Spleen (tissue), 11 donors: ENCODE measurements around the gene NFIL3. TPM values are rescaled to one million over a fixed set of nuclear protein-coding genes. Genes with fewer than 3 reads are reported as not detected.
A peak's percentile ranks its signal among the peaks of the same experiment; 100 is the strongest.

ENCODE experiments used
- DNase-seq: peaks from one replicate; pipeline ENCODE4 v3.0.0-alpha.2; 2020
- H3K27ac ChIP-seq, 8 donors: fragments of 200-600 bp; sonication (generic) in 7 of 8; 1 replicate in 4 of 8; 2 replicates in 4 of 8; pipeline versions ENCODE4 v1.5.0 to v1.8.0; 2016 to 2021; ENCODE audit warnings: inconsistent platforms in 4 of 8, mild to moderate bottlenecking in 4 of 8, moderate library complexity in 1 of 8
- H3K27me3 ChIP-seq, 7 donors: fragments of 200-600 bp; sonication (generic) in 6 of 7; replicated peaks in 1 of 7; 1 replicate in 4 of 7; 2 replicates in 3 of 7; pipeline versions ENCODE4 v1.5.0 to v1.8.0; 2016 to 2021; ENCODE audit warnings: inconsistent platforms in 3 of 7, mild to moderate bottlenecking in 1 of 7
- H3K36me3 ChIP-seq, 6 donors: fragments of 200-600 bp; sonication (generic) in 5 of 6; 1 replicate in 4 of 6; 2 replicates in 2 of 6; pipeline versions ENCODE4 v1.5.0 to v1.8.0; 2016 to 2021; ENCODE audit warnings: inconsistent platforms in 2 of 6
- H3K4me1 ChIP-seq, 6 donors: fragments of 200-600 bp; sonication (generic) in 5 of 6; 1 replicate in 3 of 6; 2 replicates in 3 of 6; pipeline versions ENCODE4 v1.5.0 to v1.8.0; 2016 to 2021; ENCODE audit warnings: inconsistent platforms in 3 of 6
- H3K4me3 ChIP-seq, 8 donors: fragments of 200-600 bp; sonication (generic) in 7 of 8; 1 replicate in 4 of 8; 2 replicates in 4 of 8; pipeline versions ENCODE4 v1.5.0 to v1.8.0; 2016 to 2021; ENCODE audit warnings: inconsistent platforms in 4 of 8, mild to moderate bottlenecking in 4 of 8, moderate library complexity in 2 of 8
- H3K9me3 ChIP-seq, 8 donors: fragments of 200-600 bp; sonication (generic) in 7 of 8; 1 replicate in 4 of 8; 2 replicates in 4 of 8; pipeline versions ENCODE4 v1.5.0 to v1.8.0; 2016 to 2021; ENCODE audit warnings: inconsistent platforms in 4 of 8
- CTCF ChIP-seq, 11 experiments: fragments of 200-600 bp in 7 of 11; fragments of 450-650 bp in 4 of 11; sonication (generic) in 4 of 11; IDR thresholded peaks in 8 of 11; conservative IDR thresholded peaks in 3 of 11; 1 replicate in 7 of 11; 2 replicates in 4 of 11; pipeline versions ENCODE4 v1.4.0 to v1.8.0; 2016 to 2021; ENCODE audit warnings: antibody characterized with exemption in 11 of 11, inconsistent platforms in 4 of 11, mild to moderate bottlenecking in 1 of 11
- POLR2A ChIP-seq, 3 donors: fragments of 450-650 bp; IDR thresholded peaks; one replicate each; pipeline ENCODE4 v1.5.1; 2017; ENCODE audit warnings: antibody characterized with exemption in 3 of 3, mild to moderate bottlenecking in 1 of 3
- POLR2AphosphoS5 ChIP-seq, 3 donors: sonication (generic); formaldehyde crosslinking; IDR thresholded peaks; one replicate each; pipeline ENCODE4 v1.5.1; 2017; ENCODE audit warnings: antibody characterized with exemption in 3 of 3
- WGBS, 5 donors: extraction: QIAGEN DNeasy Blood & Tissue Kit in 3 of 5; methylation state at CpG; one replicate each; pipeline versions ENCODE4 v1.1.5 to v1.1.7; 2013 to 2018; 5-methylcytosine and 5-hydroxymethylcytosine counted together
- intact Hi-C: fragments of 100-400 bp; cut with DNase I; formaldehyde crosslinking; loops from one replicate; pipeline ENCODE4 v1.15.0; 2023; ENCODE audit warnings: low total_unique reads
- polyA plus RNA-seq, 3 donors: library from polyadenylated mRNA; stranded (reverse); fragments of 200-250 nt; gene quantifications; one replicate each; pipeline ENCODE4 v1.2.1, GENCODE V29; 2013
- total RNA-seq, 7 donors: library from RNA; depleted of rRNA in 3 of 7; stranded (reverse); fragments of >200 nt in 3 of 7; fragmentation: NEBNext Ultra II Directional in 4 of 7; extraction: Animal tissue kit (Norgen Biotek cat#: 25700) in 4 of 7; gene quantifications; one replicate each; pipeline versions ENCODE4 v1.1.0 to v1.2.1, GENCODE V29; 2016 to 2021
- donor health status: healthy with polysubstance abuse.
- donor health status: DM: no; HTN: no; CAD: no; lungs with moderate emphysema.
- donor health status: DM: no; HTN: no; CAD: no.
- donor health status: Bipolar disorder and iron deficiency.
- donor health status: healthy.
- donor health status: DM: no; HTN: no; CAD: no.
- donor health status: DM: yes; HTN: yes; CAD: no.

Gene NFIL3
- total and polyA plus RNA-seq, 10 donors = 4.7 to 41.9 (median 17.8) TPM

DNA sequence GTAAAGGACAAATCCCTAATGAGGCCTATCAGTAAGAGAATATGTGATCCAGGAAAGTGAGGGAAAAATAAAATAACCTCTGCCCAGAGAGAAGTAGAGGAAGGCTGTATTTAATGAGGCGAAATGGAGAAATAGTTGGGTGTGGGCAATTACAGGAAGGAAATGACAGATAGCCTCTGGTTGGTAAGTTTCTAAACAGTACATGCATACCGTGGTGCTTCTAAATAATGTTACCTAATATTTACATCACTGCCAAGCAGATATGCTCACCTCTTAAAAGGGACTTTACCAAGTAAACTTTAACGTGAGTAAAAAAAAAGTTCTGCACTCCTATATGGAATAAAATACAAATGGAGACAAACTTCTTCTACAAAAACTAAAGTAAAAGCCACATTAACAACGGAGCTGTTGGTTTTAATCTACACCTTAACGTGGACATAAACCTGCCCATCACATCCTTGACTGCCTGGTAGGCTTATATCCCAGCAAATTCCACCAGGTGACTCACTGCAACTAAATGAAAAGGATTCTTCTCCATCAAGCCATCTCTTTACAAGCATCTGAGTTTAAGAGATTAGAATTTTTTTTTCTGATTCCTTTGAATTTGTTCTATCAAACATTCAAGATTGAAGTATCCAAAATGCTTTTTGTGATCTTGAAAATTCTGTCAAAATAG is 12.4 kb downstream of the NFIL3 start:
- no peak for DNase-seq
- no peaks in the 10 kb centered on the region for H3K27me3 ChIP-seq
- peak overlapping the region in 1 of 8 donors; percentile 46 for H3K4me3 ChIP-seq
- no peaks in the 10 kb centered on the region for H3K9me3 ChIP-seq
- intact Hi-C loops = loop anchor here (10.0 kb wide), 1 partner anchor 46 kb away; the partner anchor contains the start of gene AUH
- H3K27ac ChIP-seq = peak overlapping the region in 7 of 8 donors; percentile 46 to 90 (median 81)
- TF ChIP-seq POLR2AphosphoS5 (IDR thresholded peaks at IDR 0.05) (peak in 1 of 3 donors; percentile 41), CTCF (IDR thresholded peaks at IDR 0.05 in 8 of 11, conservative IDR thresholded peaks at IDR 0.05 in 3 of 11) (no peak)
- WGBS, 5 donors = 30 to 47% (median 37%) methylated on average over 5 of the region's 5 CpGs
- H3K36me3 ChIP-seq = peaks cover 0 to 36% (median 15%) of the 10 kb centered on the region in 6 donors
- peaks cover 7 to 71% (median 20%) of the 10 kb centered on the region in 6 donors for H3K4me1 ChIP-seq

DNA sequence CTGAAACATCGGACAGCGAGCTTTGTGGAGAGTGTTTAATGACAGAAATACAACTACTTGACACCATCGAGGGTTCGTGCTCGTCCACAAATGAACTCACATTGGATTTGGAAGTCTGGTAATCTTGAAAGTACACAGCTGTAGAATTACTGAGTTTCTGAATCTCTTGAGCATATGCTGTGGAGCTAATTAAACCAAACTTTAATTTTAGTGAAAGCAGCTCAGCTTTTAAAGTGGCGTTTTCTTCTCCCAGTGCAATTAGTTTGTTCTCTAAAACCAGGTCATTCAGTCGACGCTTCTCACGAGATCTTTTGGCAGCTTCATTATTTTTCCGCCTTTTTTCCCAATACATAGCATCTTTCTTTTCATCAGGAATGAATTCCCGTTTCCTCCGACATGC is 13.5 kb downstream of the NFIL3 start:
- intact Hi-C loops = loop anchor here (10.0 kb wide), 1 partner anchor 45 kb away; the partner anchor contains the start of gene AUH

GRCh38 chr9:91408475-91408874 is 15.2 kb downstream of the NFIL3 start:
- no peak overlapping the region for H3K4me3 ChIP-seq
- no peak for TF ChIP-seq POLR2AphosphoS5 (IDR thresholded peaks at IDR 0.05)
- TF ChIP-seq CTCF (IDR thresholded peaks at IDR 0.05 in 8 of 11, conservative IDR thresholded peaks at IDR 0.05 in 3 of 11) = no peak
- TF ChIP-seq POLR2A (IDR thresholded peaks at IDR 0.05) = no peak
- no peak for DNase-seq
- H3K9me3 ChIP-seq = no peaks in the 10 kb centered on the region
- peaks cover 7 to 54% (median 13%) of the 10 kb centered on the region in 6 donors for H3K4me1 ChIP-seq
- no peaks in the 10 kb centered on the region for H3K27me3 ChIP-seq
- H3K36me3 ChIP-seq = peaks cover 0 to 36% (median 15%) of the 10 kb centered on the region in 6 donors
- intact Hi-C loops = no loop called here
- WGBS, 5 donors = 92 to 100% (median 98%) methylated on average over 1 of the region's 1 CpG
- H3K27ac ChIP-seq = peak overlapping the region in 3 of 8 donors; percentile 3 to 44 (median 13)

More for the DNA sequence above, 13.5 kb downstream of the NFIL3 start:
- Histone ChIP-seq H3K36me3 (peaks cover 0 to 36% (median 15%) of the 10 kb centered on the region in 6 donors), H3K27ac (peak overlapping the region in 3 of 8 donors; percentile 56 to 90 (median 87)), H3K4me3 (no peak overlapping the region), H3K4me1 (peaks cover 7 to 61% (median 17%) of the 10 kb centered on the region in 6 donors), H3K9me3 (no peaks in the 10 kb centered on the region), H3K27me3 (no peaks in the 10 kb centered on the region)
- WGBS, 5 donors = 95 to 98% (median 97%) methylated on average over 12 of the region's 12 CpGs
- DNase-seq = no peak
- TF ChIP-seq POLR2A (IDR thresholded peaks at IDR 0.05) = no peak
- TF ChIP-seq POLR2AphosphoS5 (IDR thresholded peaks at IDR 0.05) = no peak
- TF ChIP-seq CTCF (IDR thresholded peaks at IDR 0.05 in 8 of 11, conservative IDR thresholded peaks at IDR 0.05 in 3 of 11) = no peak

DNA sequence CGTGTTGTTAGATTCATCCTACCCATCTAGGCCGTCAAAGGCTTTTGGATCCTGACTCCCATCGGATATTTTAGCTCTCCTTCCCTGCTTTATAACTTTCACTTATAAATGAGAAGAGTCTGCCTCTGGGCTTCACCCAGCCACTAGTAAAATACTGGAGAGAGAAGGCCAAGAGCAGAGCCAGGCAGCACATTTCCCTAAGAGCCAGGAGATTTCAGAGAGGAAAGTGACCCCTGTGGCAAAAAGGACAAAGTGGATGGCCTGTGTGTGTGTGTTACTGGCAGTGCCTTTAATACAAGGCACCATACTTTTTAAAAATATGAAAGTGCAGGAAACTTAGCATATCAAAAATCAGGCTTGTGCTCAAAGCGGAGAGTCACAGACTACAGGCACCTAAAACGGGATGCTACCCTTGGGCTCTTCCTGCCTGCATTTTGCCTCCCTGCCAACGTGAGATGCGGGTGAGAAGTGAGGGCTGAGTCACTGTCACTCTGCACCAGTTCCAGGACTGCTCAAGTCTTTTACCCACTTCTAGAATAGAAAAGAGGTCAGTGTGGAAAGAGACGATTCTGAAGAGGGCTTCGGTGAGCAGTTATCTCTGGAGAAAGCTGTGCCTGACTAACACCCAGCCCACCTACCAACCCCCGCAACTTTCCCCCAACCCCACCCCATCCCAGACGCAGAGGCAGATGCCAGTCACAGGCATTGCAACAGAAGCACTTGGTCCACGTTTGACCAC is 15.9 kb downstream of the NFIL3 start:
- Histone ChIP-seq H3K27ac (peak overlapping the region in 4 of 8 donors; percentile 3 to 44 (median 9)), H3K27me3 (no peaks in the 10 kb centered on the region), H3K4me3 (no peak overlapping the region), H3K4me1 (peaks cover 7 to 51% (median 13%) of the 10 kb centered on the region in 6 donors), H3K36me3 (peaks cover 0 to 36% (median 15%) of the 10 kb centered on the region in 6 donors), H3K9me3 (no peaks in the 10 kb centered on the region)
- DNase-seq = no peak
- WGBS, 5 donors = 73 to 87% (median 75%) methylated on average over 12 of the region's 12 CpGs
- no peak for TF ChIP-seq POLR2AphosphoS5 (IDR thresholded peaks at IDR 0.05)
- TF ChIP-seq CTCF (IDR thresholded peaks at IDR 0.05 in 8 of 11, conservative IDR thresholded peaks at IDR 0.05 in 3 of 11) = no peak
- TF ChIP-seq POLR2A (IDR thresholded peaks at IDR 0.05) = no peak
- intact Hi-C loops = no loop called here
